Measurements from ENCODE around the gene KLHL5.

KLHL5 gene

GRCh38 chr4:39046249-39046648 lies 15.8 kb upstream of the KLHL5 start:
- no peak overlapping the region for H3K27ac ChIP-seq
- no peaks in the 10 kb centered on the region for H3K9me3 ChIP-seq (ENCODE audit: low read depth, low read length)
- no peaks in the 10 kb centered on the region for H3K36me3 ChIP-seq (ENCODE audit: insufficient read depth, low read length)
- DNase-seq (ENCODE audit: low read depth, low spot score) = no peak
- TF ChIP-seq EZH2 (IDR thresholded peaks at IDR 0.05) = no peak
- TF ChIP-seq FOXP2 (optimal IDR thresholded peaks at IDR 0.05; ENCODE audit: control extremely low read depth, extremely low read length, insufficient read depth) = no peak
- no peak for TF ChIP-seq POLR2AphosphoS5 (IDR thresholded peaks at IDR 0.05; ENCODE audit: borderline replicate concordance, low read depth, low read length)
- no peak overlapping the region for H3K9ac ChIP-seq (ENCODE audit: insufficient read length)
- no peak overlapping the region for H3K4me3 ChIP-seq

GRCh38 chr4:39047681-39048080 lies 14.4 kb upstream of the KLHL5 start:
- Histone ChIP-seq H3K4me3 (no peak overlapping the region), H3K36me3 (ENCODE audit: insufficient read depth, low read length) (no peaks in the 10 kb centered on the region), H3K9me3 (ENCODE audit: low read depth, low read length) (no peaks in the 10 kb centered on the region), H3K9ac (ENCODE audit: insufficient read length) (no peak overlapping the region), H3K27ac (no peak overlapping the region)
- DNase-seq (ENCODE audit: low read depth, low spot score) = no peak
- TF ChIP-seq POLR2AphosphoS5 (IDR thresholded peaks at IDR 0.05; ENCODE audit: borderline replicate concordance, low read depth, low read length) = no peak
- no peak for TF ChIP-seq EZH2 (IDR thresholded peaks at IDR 0.05)
- no peak for TF ChIP-seq FOXP2 (optimal IDR thresholded peaks at IDR 0.05; ENCODE audit: control extremely low read depth, extremely low read length, insufficient read depth)

- no peak for TF ChIP-seq FOXP2 (optimal IDR thresholded peaks at IDR 0.05; ENCODE audit: control extremely low read depth, extremely low read length, insufficient read depth)
- TF ChIP-seq POLR2AphosphoS5 (IDR thresholded peaks at IDR 0.05; ENCODE audit: borderline replicate concordance, low read depth, low read length) = no peak
- Histone ChIP-seq H3K36me3 (ENCODE audit: insufficient read depth, low read length) (no peaks in the 10 kb centered on the region), H3K27ac (no peak overlapping the region), H3K4me3 (no peak overlapping the region), H3K9ac (ENCODE audit: insufficient read length) (no peak overlapping the region), H3K9me3 (ENCODE audit: low read depth, low read length) (no peaks in the 10 kb centered on the region)
- DNase-seq (ENCODE audit: low read depth, low spot score) = no peak
These were observed 13.7 kb upstream of the KLHL5 start for GRCh38 chr4:39048311-39048710.

GRCh38 chr4:39050590-39050989 lies 11.4 kb upstream of the KLHL5 start:
- no peak overlapping the region for H3K4me3 ChIP-seq
- no peak for TF ChIP-seq POLR2AphosphoS5 (IDR thresholded peaks at IDR 0.05; ENCODE audit: borderline replicate concordance, low read depth, low read length)
- TF ChIP-seq FOXP2 (optimal IDR thresholded peaks at IDR 0.05; ENCODE audit: control extremely low read depth, extremely low read length, insufficient read depth) = no peak
- TF ChIP-seq EZH2 (IDR thresholded peaks at IDR 0.05) = no peak
- no peaks in the 10 kb centered on the region for H3K36me3 ChIP-seq (ENCODE audit: insufficient read depth, low read length)
- H3K9me3 ChIP-seq (ENCODE audit: low read depth, low read length) = no peaks in the 10 kb centered on the region
- DNase-seq (ENCODE audit: low read depth, low spot score) = no peak
- no peak overlapping the region for H3K9ac ChIP-seq (ENCODE audit: insufficient read length)
- no peak overlapping the region for H3K27ac ChIP-seq

- Histone ChIP-seq H3K4me3 (no peak overlapping the region), H3K27ac (no peak overlapping the region), H3K36me3 (ENCODE audit: insufficient read depth, low read length) (no peaks in the 10 kb centered on the region), H3K9ac (ENCODE audit: insufficient read length) (no peak overlapping the region), H3K9me3 (ENCODE audit: low read depth, low read length) (no peaks in the 10 kb centered on the region)
- TF ChIP-seq POLR2AphosphoS5 (IDR thresholded peaks at IDR 0.05; ENCODE audit: borderline replicate concordance, low read depth, low read length) = no peak
- TF ChIP-seq FOXP2 (optimal IDR thresholded peaks at IDR 0.05; ENCODE audit: control extremely low read depth, extremely low read length, insufficient read depth) = no peak
- TF ChIP-seq EZH2 (IDR thresholded peaks at IDR 0.05) = no peak
- no peak for DNase-seq (ENCODE audit: low read depth, low spot score)
These were observed 10.5 kb upstream of the KLHL5 start for GRCh38 chr4:39051492-39051891.

GRCh38 chr4:39053983-39054382 lies 8.0 kb upstream of the KLHL5 start:
- H3K9ac ChIP-seq (ENCODE audit: insufficient read length) = no peak overlapping the region
- H3K27ac ChIP-seq = no peak overlapping the region
- TF ChIP-seq POLR2AphosphoS5 (IDR thresholded peaks at IDR 0.05; ENCODE audit: borderline replicate concordance, low read depth, low read length) = no peak
- TF ChIP-seq FOXP2 (optimal IDR thresholded peaks at IDR 0.05; ENCODE audit: control extremely low read depth, extremely low read length, insufficient read depth) = no peak
- H3K4me3 ChIP-seq = no peak overlapping the region
- no peaks in the 10 kb centered on the region for H3K9me3 ChIP-seq (ENCODE audit: low read depth, low read length)
- DNase-seq (ENCODE audit: low read depth, low spot score) = no peak
- no peaks in the 10 kb centered on the region for H3K36me3 ChIP-seq (ENCODE audit: insufficient read depth, low read length)

GRCh38 chr4:39054497-39054896 lies 7.5 kb upstream of the KLHL5 start:
- H3K27ac ChIP-seq = no peak overlapping the region
- no peak overlapping the region for H3K9ac ChIP-seq (ENCODE audit: insufficient read length)

GRCh38 chr4:39056023-39056422 lies 6.0 kb upstream of the KLHL5 start:
- Histone ChIP-seq H3K9me3 (ENCODE audit: low read depth, low read length) (no peaks in the 10 kb centered on the region), H3K27ac (no peak overlapping the region), H3K4me3 (no peak overlapping the region), H3K9ac (ENCODE audit: insufficient read length) (no peak overlapping the region), H3K36me3 (ENCODE audit: insufficient read depth, low read length) (no peaks in the 10 kb centered on the region)
- no peak for DNase-seq (ENCODE audit: low read depth, low spot score)
- TF ChIP-seq EZH2 (IDR thresholded peaks at IDR 0.05) (no peak), POLR2AphosphoS5 (IDR thresholded peaks at IDR 0.05; ENCODE audit: borderline replicate concordance, low read depth, low read length) (no peak), FOXP2 (optimal IDR thresholded peaks at IDR 0.05; ENCODE audit: control extremely low read depth, extremely low read length, insufficient read depth) (no peak)

More at GRCh38 chr4:39054497-39054896, 7.5 kb upstream of the KLHL5 start:
- Histone ChIP-seq H3K9me3 (ENCODE audit: low read depth, low read length) (no peaks in the 10 kb centered on the region), H3K36me3 (ENCODE audit: insufficient read depth, low read length) (no peaks in the 10 kb centered on the region), H3K4me3 (no peak overlapping the region)
- no peak for DNase-seq (ENCODE audit: low read depth, low spot score)
- TF ChIP-seq FOXP2 (optimal IDR thresholded peaks at IDR 0.05; ENCODE audit: control extremely low read depth, extremely low read length, insufficient read depth) (no peak), EZH2 (IDR thresholded peaks at IDR 0.05) (no peak), POLR2AphosphoS5 (IDR thresholded peaks at IDR 0.05; ENCODE audit: borderline replicate concordance, low read depth, low read length) (no peak)

GRCh38 chr4:39061457-39061856 lies 575 bp upstream of the KLHL5 start:
- TF ChIP-seq POLR2AphosphoS5 (IDR thresholded peaks at IDR 0.05; ENCODE audit: borderline replicate concordance, low read depth, low read length) = no peak
- TF ChIP-seq EZH2 (IDR thresholded peaks at IDR 0.05) = no peak
- no peak for TF ChIP-seq FOXP2 (optimal IDR thresholded peaks at IDR 0.05; ENCODE audit: control extremely low read depth, extremely low read length, insufficient read depth)
- Histone ChIP-seq H3K4me3 (no peak overlapping the region), H3K36me3 (ENCODE audit: insufficient read depth, low read length) (no peaks in the 10 kb centered on the region), H3K9ac (ENCODE audit: insufficient read length) (no peak overlapping the region), H3K27ac (no peak overlapping the region), H3K9me3 (ENCODE audit: low read depth, low read length) (no peaks in the 10 kb centered on the region)
- DNase-seq (ENCODE audit: low read depth, low spot score) = no peak
